HCT116 (cell line): ENCODE data around the gene ITPK1. TPM values are rescaled to one million over a fixed set of nuclear protein-coding genes. Genes with fewer than 3 reads are reported as not detected.
"Not testable (repeated sequence)": the region's sequence is repeated elsewhere in the genome, so short reads cannot be mapped to it uniquely, and the experiment has no call there.

ENCODE experiments used
- ATAC-seq: fragments of 200-7000 bp; cut with Tn5 transposase; 2 replicates; pipeline ENCODE4 v1.9.1; 2020; ENCODE audit warnings: mild to moderate bottlenecking, moderate library complexity
- BruUV-seq: library from RNA; stranded (reverse); fragments of 400-500 nt; replicated peaks from 2 replicates; lab custom pipeline; 2021; lab: Mats Ljungman, UMichigan
- CTCF ChIA-PET: fragments of 300-600 bp; sonication (Branson Sonifier 250); formaldehyde crosslinking; loops from one replicate; lab custom pipeline; 2021; ENCODE audit warnings: antibody characterized with exemption; lab: Charles Lee
- POLR2A ChIA-PET: fragments of 300-600, 350-600 bp; sonication (Branson Sonifier 250); formaldehyde crosslinking; loops from one replicate; lab custom pipeline; 2021; ENCODE audit warnings: antibody characterized with exemption; lab: Charles Lee
- RAD21 ChIA-PET, 2 experiments: fragments of 300-600 bp; sonication (Branson Sonifier 250); formaldehyde crosslinking; loops; one replicate each; lab custom pipeline; 2023; ENCODE audit warnings: low total read pairs in 2 of 2; ENCODE audit not compliant: uncharacterized antibody in 2 of 2, unreplicated experiment in 2 of 2, low non-redundant PET in 1 of 2; lab: Charles Lee
- DNase-seq: peaks from one replicate; pipeline ENCODE4 v3.0.0-alpha.2; 2010; ENCODE audit warnings: low read depth, low spot score
- H2AFZ ChIP-seq: fragments of 200-600 bp; shearing (Covaris generic), sonication (generic); 2 replicates; pipeline ENCODE4 v1.6.1; 2017; ENCODE audit warnings: low read depth, mixed run types, mixed read lengths, antibody characterized with exemption, low read length; ENCODE audit not compliant: poor library complexity, severe bottlenecking
- H3K27ac ChIP-seq: 2 replicates; pipeline ENCODE4 v1.5.1; 2012; ENCODE audit warnings: low read depth, low read length
- H3K27me3 ChIP-seq: fragments of 200-600 bp; sonication (generic); 2 replicates; pipeline ENCODE4 v1.6.1; 2016; ENCODE audit warnings: mixed run types, low read length, mixed read lengths; ENCODE audit not compliant: insufficient read depth
- H3K36me3 ChIP-seq, 2 experiments: fragments of 200-500 bp in 1 of 2; fragments of 200-600 bp in 1 of 2; sonication (Bioruptor generic) in 1 of 2; sonication (generic) in 1 of 2; 2 replicates each; pipeline versions ENCODE4 v1.5.1 to v1.6.1; 2014 to 2016; ENCODE audit warnings: low read length in 2 of 2, inconsistent platforms in 1 of 2, mixed read lengths in 1 of 2, mixed run types in 1 of 2; ENCODE audit not compliant: insufficient read depth in 2 of 2, control insufficient read depth in 1 of 2
- H3K4me1 ChIP-seq, 2 experiments: fragments of 200-600 bp in 1 of 2; sonication (generic) in 1 of 2; 2 replicates each; pipeline versions ENCODE4 v1.5.1 to v1.6.1; 2012 to 2017; ENCODE audit warnings: low read length in 2 of 2, inconsistent platforms in 1 of 2, mild to moderate bottlenecking in 1 of 2, mixed read lengths in 1 of 2, mixed run types in 1 of 2, moderate library complexity in 1 of 2; ENCODE audit not compliant: insufficient read depth in 2 of 2, control insufficient read depth in 1 of 2
- H3K4me2 ChIP-seq: fragments of 200-600 bp; sonication (generic); 2 replicates; pipeline ENCODE4 v1.6.1; 2017; ENCODE audit warnings: mixed run types, low read length, mixed read lengths
- H3K4me3 ChIP-seq, 2 experiments: fragments of 200-600 bp in 1 of 2; sonication (generic) in 1 of 2; replicated peaks in 1 of 2; 2 replicates each; pipeline ENCODE4 v1.5.1; 2011 to 2016; ENCODE audit warnings: low read length in 2 of 2, control low read depth in 1 of 2, low read depth in 1 of 2, mild to moderate bottlenecking in 1 of 2, mixed read lengths in 1 of 2, mixed run types in 1 of 2
- H3K79me2 ChIP-seq: fragments of 200-600 bp; sonication (generic); 2 replicates; pipeline ENCODE4 v1.6.1; 2017; ENCODE audit warnings: mild to moderate bottlenecking, mixed run types, low read length, moderate library complexity, mixed read lengths; ENCODE audit not compliant: insufficient read depth
- H3K9ac ChIP-seq: fragments of 200-600 bp; sonication (generic); 2 replicates; pipeline ENCODE4 v1.6.1; 2016; ENCODE audit warnings: low read length, mixed read lengths
- H3K9me2 ChIP-seq: fragments of 200-600 bp; sonication (generic), shearing (Covaris generic); 2 replicates; pipeline ENCODE4 v1.6.1; 2017; ENCODE audit warnings: mixed run types, mild to moderate bottlenecking, moderate library complexity; ENCODE audit not compliant: insufficient read depth
- H3K9me3 ChIP-seq, 2 experiments: fragments of 200-500 bp in 1 of 2; fragments of 200-600 bp in 1 of 2; sonication (Bioruptor generic) in 1 of 2; sonication (generic) in 1 of 2; 2 replicates each; pipeline ENCODE4 v1.6.1; 2014 to 2017; ENCODE audit warnings: low read length in 2 of 2, mixed read lengths in 2 of 2, inconsistent platforms in 1 of 2, low read depth in 1 of 2, mild to moderate bottlenecking in 1 of 2, mixed run types in 1 of 2, moderate library complexity in 1 of 2; ENCODE audit not compliant: control insufficient read depth in 1 of 2, insufficient read depth in 1 of 2
- H4K20me1 ChIP-seq: fragments of 200-600 bp; sonication (generic), shearing (Covaris generic); 2 replicates; pipeline ENCODE4 v1.6.1; 2017; ENCODE audit warnings: mixed run types, mild to moderate bottlenecking, moderate library complexity; ENCODE audit not compliant: insufficient read depth
- CTCF ChIP-seq, 3 experiments: fragments of 200-600 bp in 1 of 3; sonication (generic) in 1 of 3; IDR thresholded peaks in 2 of 3; conservative IDR thresholded peaks in 1 of 3; 2 replicates each; pipeline ENCODE4 v1.5.1; 2012 to 2017; ENCODE audit warnings: low read depth in 2 of 3, low read length in 2 of 3, antibody characterized with exemption in 1 of 3, borderline replicate concordance in 1 of 3, control low read depth in 1 of 3, mild to moderate bottlenecking in 1 of 3, mixed read lengths in 1 of 3, mixed run types in 1 of 3, moderate library complexity in 1 of 3; ENCODE audit not compliant: insufficient read depth in 1 of 3
- EZH2phosphoT487 ChIP-seq: fragments of 200-600 bp; IDR thresholded peaks from 2 replicates; pipeline ENCODE4 v1.6.1; 2018; ENCODE audit warnings: antibody characterized with exemption, borderline replicate concordance
- SIN3A ChIP-seq: IDR thresholded peaks from 2 replicates; pipeline ENCODE4 v1.6.1; 2012; ENCODE audit warnings: low read depth
- intact Hi-C: fragments of 100-400 bp; cut with micrococcal nuclease; formaldehyde crosslinking; loops from 2 replicates; pipeline ENCODE4 v1.10.0; 2022
- total RNA-seq: library from RNA; stranded (reverse); gene quantifications from one replicate; pipeline ENCODE4 v1.2.1, GENCODE V29; 2021; ENCODE audit not compliant: unreplicated experiment

The ITPK1 gene
- total RNA-seq, 1 experiment from 2014 or later, result 70.2 TPM

GRCh38 chr14:93137864-93138263 lies 22.1 kb upstream of the ITPK1 start:
- Histone ChIP-seq H3K79me2 (no peaks in the 10 kb centered on the region), H3K4me2 (no peak overlapping the region), H3K4me1 (peaks cover 0 to 4% of the 10 kb centered on the region in 2 experiments; a peak in 2 of 4 replicates)
- no peak for DNase-seq
- TF ChIP-seq CTCF (IDR thresholded peaks at IDR 0.05 in 2 of 3, conservative IDR thresholded peaks at IDR 0.05 in 1 of 3; ENCODE audit: borderline replicate concordance in 1 of 3, insufficient read depth in 1 of 3, low read depth in 2 of 3, low read length in 2 of 3) (0 out of 6 replicates have a peak, but pooled peaks of 1 of the 3 experiments have one; percentile 4), EZH2phosphoT487 (no peak), SIN3A (no peak)
- TF ChIP-seq, all 23 proteins: peak for 1
- H4K20me1 ChIP-seq, result no peaks in the 10 kb centered on the region
- no peaks in the 10 kb centered on the region for H3K27me3 ChIP-seq
- ATAC-seq, result no peak
- no peaks in the 10 kb centered on the region for H3K9me3 ChIP-seq
- no peak overlapping the region for H3K9ac ChIP-seq
- CTCF ChIA-PET, result interaction anchor here (0.7 to 2.6 kb wide), 4 partner anchors 9 to 186 kb away, joined by 3 to 36 read pairs (median 4); no protein-coding TSS in a partner anchor
- RAD21 ChIA-PET, result interaction anchor here in 1 of 2 experiments (1.5 kb wide), 1 partner anchor 24 kb away, joined by 3 read pairs; no protein-coding TSS in a partner anchor
- H3K27ac ChIP-seq, result no peak overlapping the region
- H3K4me3 ChIP-seq, result no peak overlapping the region
- H2AFZ ChIP-seq, result no peak overlapping the region
- no peaks in the 10 kb centered on the region for H3K9me2 ChIP-seq
- no peaks in the 10 kb centered on the region for H3K36me3 ChIP-seq
- intact Hi-C loops, result loop anchor here (5.0 kb wide), 1 partner anchor 166 kb away; no protein-coding TSS in a partner anchor
- BruUV-seq, result no TSS peak
- POLR2A ChIA-PET, result no interaction called here

- H3K9ac ChIP-seq, H2AFZ ChIP-seq, ATAC-seq, H3K79me2 ChIP-seq, DNase-seq, H3K36me3 ChIP-seq, H3K4me3 ChIP-seq, H3K4me2 ChIP-seq, H3K27me3 ChIP-seq, H4K20me1 ChIP-seq, H3K9me2 ChIP-seq, H3K9me3 ChIP-seq, POLR2A ChIA-PET, H3K27ac ChIP-seq, RAD21 ChIA-PET, BruUV-seq: not testable (repeated sequence)
- CTCF ChIA-PET, result interaction anchor here (1.1 kb wide), 1 partner anchor 23 kb away, joined by 4 read pairs; no protein-coding TSS in a partner anchor
- intact Hi-C loops, result loop anchor here (5.0 kb wide), 1 partner anchor 164 kb away; no protein-coding TSS in a partner anchor
- H3K4me1 ChIP-seq, result peaks cover 3 to 10% of the 10 kb centered on the region in 2 experiments
Measured at GRCh38 chr14:93136508-93136907, 20.8 kb upstream of the ITPK1 start.
